Loucy (cell line): ENCODE measurements around the gene GNB5.

ENCODE experiments used
- H2AFZ ChIP-seq: fragments of 200-600 bp; sonication (generic); 2 replicates; pipeline ENCODE4 v1.6.0; 2016; ENCODE audit warnings: antibody characterized with exemption, mild to moderate bottlenecking, low read length, moderate library complexity
- H3F3A ChIP-seq: fragments of 200-600 bp; 2 replicates; pipeline ENCODE4 v1.6.0; 2016; ENCODE audit warnings: antibody characterized with exemption, low read depth, mild to moderate bottlenecking
- H3K27me3 ChIP-seq: fragments of 200-600 bp; sonication (generic); 2 replicates; pipeline ENCODE4 v1.6.1; 2014; ENCODE audit warnings: low read length, mild to moderate bottlenecking; ENCODE audit not compliant: insufficient read depth, poor library complexity, severe bottlenecking
- H3K36me3 ChIP-seq: fragments of 200-600 bp; sonication (generic); 2 replicates; pipeline ENCODE4 v1.6.1; 2016; ENCODE audit warnings: low read length; ENCODE audit not compliant: insufficient read depth
- H3K4me1 ChIP-seq: fragments of 200-600 bp; sonication (generic); 2 replicates; pipeline ENCODE4 v1.5.1; 2014; ENCODE audit warnings: low read length, mild to moderate bottlenecking; ENCODE audit not compliant: insufficient read depth, poor library complexity, severe bottlenecking
- H3K4me2 ChIP-seq: fragments of 200-600 bp; sonication (generic); 2 replicates; pipeline ENCODE4 v1.6.0; 2014; ENCODE audit warnings: antibody characterized with exemption, low read length, low read depth, mild to moderate bottlenecking; ENCODE audit not compliant: poor library complexity, severe bottlenecking
- H3K4me3 ChIP-seq: fragments of 200-600 bp; sonication (generic); 2 replicates; pipeline ENCODE4 v1.5.1; 2014; ENCODE audit warnings: low read length, mild to moderate bottlenecking, mixed read lengths; ENCODE audit not compliant: poor library complexity, severe bottlenecking
- H3K79me2 ChIP-seq: fragments of 200-600 bp; sonication (generic); 2 replicates; pipeline ENCODE4 v1.6.1; 2014; ENCODE audit warnings: low read length; ENCODE audit not compliant: insufficient read depth
- H3K9ac ChIP-seq: fragments of 200-600 bp; sonication (generic); 2 replicates; pipeline ENCODE4 v1.6.0; 2014; ENCODE audit warnings: mild to moderate bottlenecking, low read depth, low read length, moderate library complexity; ENCODE audit not compliant: poor library complexity, severe bottlenecking
- H3K9me2 ChIP-seq: fragments of 200-600 bp; sonication (generic); replicated peaks from 2 replicates; pipeline ENCODE4 v1.6.1; 2016; ENCODE audit warnings: low read depth, low read length, mixed read lengths
- H3K9me3 ChIP-seq: fragments of 200-600 bp; sonication (generic); 2 replicates; pipeline ENCODE4 v1.6.1; 2014; ENCODE audit warnings: mild to moderate bottlenecking, antibody characterized with exemption, low read length, low read depth; ENCODE audit not compliant: insufficient read depth
- H4K20me1 ChIP-seq: fragments of 200-600 bp; sonication (generic); 2 replicates; pipeline ENCODE4 v1.6.0; 2014; ENCODE audit warnings: antibody characterized with exemption, low read length, mild to moderate bottlenecking; ENCODE audit not compliant: insufficient read depth, poor library complexity, severe bottlenecking
- EZH2phosphoT487 ChIP-seq: fragments of 200-600 bp; IDR thresholded peaks from 2 replicates; pipeline ENCODE4 v1.6.1; 2018; ENCODE audit warnings: antibody characterized with exemption, mild to moderate bottlenecking, moderate library complexity, borderline replicate concordance
- TF ChIP-seq, protein P1 (sequence below): fragments of 200-600 bp; sonication (generic); conservative IDR thresholded peaks from 2 replicates; pipeline ENCODE4 v1.5.1; 2014; ENCODE audit warnings: mild to moderate bottlenecking, antibody characterized with exemption, low read length

Gene GNB5

DNA sequence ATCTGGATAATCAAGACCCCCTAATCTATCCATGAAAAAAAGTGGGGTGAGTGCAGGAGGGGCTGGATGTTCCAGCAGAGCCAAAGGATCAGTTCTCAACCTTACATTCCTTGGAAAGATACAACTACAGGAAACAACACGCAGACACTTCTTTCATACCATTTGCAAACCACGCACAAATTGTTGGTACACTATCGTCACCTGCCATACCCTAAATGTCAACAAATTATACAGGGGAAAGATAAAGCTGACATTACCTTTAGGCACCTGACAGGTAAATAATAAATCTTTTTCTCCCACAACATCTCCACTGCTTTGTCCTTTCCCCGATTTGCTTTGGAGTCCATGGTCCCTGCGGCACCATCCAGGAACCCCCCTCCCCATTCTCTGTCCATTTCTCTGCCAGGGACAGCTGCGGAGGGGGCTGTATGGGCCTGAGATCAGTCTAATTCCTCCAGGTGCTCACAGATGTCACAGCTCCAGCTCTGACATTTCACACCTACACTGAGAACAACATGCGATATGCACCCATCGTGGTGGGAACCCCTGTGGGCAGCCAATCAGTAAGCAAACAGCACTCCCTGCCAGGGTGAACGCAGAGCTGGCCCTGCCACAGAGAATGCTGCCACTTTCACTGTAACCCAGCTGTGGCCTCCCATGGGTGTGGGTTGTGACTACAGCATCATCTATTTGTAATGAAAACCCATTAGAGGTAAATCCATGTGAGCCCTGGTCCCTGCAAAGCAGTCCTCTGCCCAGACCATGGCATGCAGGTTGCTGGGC is 41.0 kb downstream of the GNB5 start:
- Histone ChIP-seq H3K4me3 (no peak overlapping the region), H3K9ac (no peak overlapping the region), H3K9me3 (0 out of 2 replicates have a peak, but pooled peaks cover 3% of the 10 kb centered on the region), H3K4me1 (peaks cover 9% of the 10 kb centered on the region), H3K9me2 (no peaks in the 10 kb centered on the region), H3F3A (no peaks in the 10 kb centered on the region), H3K79me2 (no peaks in the 10 kb centered on the region), H3K4me2 (no peak overlapping the region), H3K27me3 (no peaks in the 10 kb centered on the region), H4K20me1 (no peaks in the 10 kb centered on the region), H3K36me3 (peaks cover 57% of the 10 kb centered on the region), H2AFZ (no peak overlapping the region)
- TF ChIP-seq, protein P1, sequence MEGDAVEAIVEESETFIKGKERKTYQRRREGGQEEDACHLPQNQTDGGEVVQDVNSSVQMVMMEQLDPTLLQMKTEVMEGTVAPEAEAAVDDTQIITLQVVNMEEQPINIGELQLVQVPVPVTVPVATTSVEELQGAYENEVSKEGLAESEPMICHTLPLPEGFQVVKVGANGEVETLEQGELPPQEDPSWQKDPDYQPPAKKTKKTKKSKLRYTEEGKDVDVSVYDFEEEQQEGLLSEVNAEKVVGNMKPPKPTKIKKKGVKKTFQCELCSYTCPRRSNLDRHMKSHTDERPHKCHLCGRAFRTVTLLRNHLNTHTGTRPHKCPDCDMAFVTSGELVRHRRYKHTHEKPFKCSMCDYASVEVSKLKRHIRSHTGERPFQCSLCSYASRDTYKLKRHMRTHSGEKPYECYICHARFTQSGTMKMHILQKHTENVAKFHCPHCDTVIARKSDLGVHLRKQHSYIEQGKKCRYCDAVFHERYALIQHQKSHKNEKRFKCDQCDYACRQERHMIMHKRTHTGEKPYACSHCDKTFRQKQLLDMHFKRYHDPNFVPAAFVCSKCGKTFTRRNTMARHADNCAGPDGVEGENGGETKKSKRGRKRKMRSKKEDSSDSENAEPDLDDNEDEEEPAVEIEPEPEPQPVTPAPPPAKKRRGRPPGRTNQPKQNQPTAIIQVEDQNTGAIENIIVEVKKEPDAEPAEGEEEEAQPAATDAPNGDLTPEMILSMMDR = no peak
- TF ChIP-seq EZH2phosphoT487 = no peak

DNA sequence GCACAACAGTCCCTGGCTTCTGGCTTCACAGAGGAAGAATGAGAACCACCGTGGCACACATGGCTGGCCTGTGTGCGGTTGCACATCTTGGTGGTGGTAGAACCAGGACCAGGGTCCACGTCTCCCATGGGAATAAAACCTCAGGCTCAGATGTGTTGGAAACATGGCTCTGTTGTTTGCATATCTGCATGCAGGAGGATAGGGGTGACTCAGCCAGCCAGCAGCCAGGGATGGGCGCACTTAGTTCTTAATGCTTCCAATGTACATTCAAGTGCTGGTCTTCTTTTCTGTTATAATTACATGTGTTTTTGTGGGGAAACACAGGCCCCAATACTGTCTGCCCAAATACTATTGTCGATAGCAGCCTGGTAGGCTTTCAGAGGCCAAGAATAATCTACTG is 42.8 kb downstream of the GNB5 start:
- TF ChIP-seq, protein P1 = no peak
- TF ChIP-seq EZH2phosphoT487 = no peak
- no peaks in the 10 kb centered on the region for H4K20me1 ChIP-seq
- H3K27me3 ChIP-seq = no peaks in the 10 kb centered on the region
- H3K9ac ChIP-seq = no peak overlapping the region
- H3K9me2 ChIP-seq = no peaks in the 10 kb centered on the region
- H3K4me1 ChIP-seq = no peaks in the 10 kb centered on the region
- H3F3A ChIP-seq = no peaks in the 10 kb centered on the region
- no peak overlapping the region for H2AFZ ChIP-seq
- H3K9me3 ChIP-seq = 0 out of 2 replicates have a peak, but pooled peaks cover 3% of the 10 kb centered on the region
- H3K36me3 ChIP-seq = peaks cover 73% of the 10 kb centered on the region
- no peak overlapping the region for H3K4me3 ChIP-seq
- H3K4me2 ChIP-seq = no peak overlapping the region
- H3K79me2 ChIP-seq = no peaks in the 10 kb centered on the region

DNA sequence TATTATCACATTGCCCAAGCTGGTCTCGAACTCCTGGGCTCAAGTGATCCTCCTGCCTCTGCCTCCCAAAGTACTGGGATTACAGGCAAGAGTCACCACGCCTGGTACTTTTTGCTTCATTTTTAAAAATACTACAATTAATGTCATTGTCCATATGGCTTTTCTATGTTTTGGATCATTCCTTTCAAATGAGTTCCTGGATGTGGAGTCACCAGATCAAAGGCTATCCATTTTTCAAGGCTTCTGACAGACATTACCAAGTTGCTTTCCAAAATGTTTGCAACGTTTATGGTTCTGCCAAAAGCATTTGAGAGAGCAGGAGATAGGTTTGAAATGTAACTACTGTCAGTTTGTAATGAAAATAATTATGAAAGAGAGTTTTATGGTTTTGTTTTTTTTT is 44.4 kb downstream of the GNB5 start:
- H3K4me1 ChIP-seq = no peaks in the 10 kb centered on the region
- 0 out of 2 replicates have a peak, but pooled peaks cover 3% of the 10 kb centered on the region for H3K9me3 ChIP-seq
- H3K9me2 ChIP-seq = no peaks in the 10 kb centered on the region
- no peaks in the 10 kb centered on the region for H3K79me2 ChIP-seq
- no peak overlapping the region for H2AFZ ChIP-seq
- no peak overlapping the region for H3K4me2 ChIP-seq
- TF ChIP-seq EZH2phosphoT487 = no peak
- TF ChIP-seq, protein P1 = no peak
- H4K20me1 ChIP-seq = no peaks in the 10 kb centered on the region
- no peak overlapping the region for H3K4me3 ChIP-seq
- no peaks in the 10 kb centered on the region for H3K27me3 ChIP-seq
- peaks cover 67% of the 10 kb centered on the region for H3K36me3 ChIP-seq
- H3K9ac ChIP-seq = no peak overlapping the region
- no peaks in the 10 kb centered on the region for H3F3A ChIP-seq
